Neuronal stem cell (in vitro differentiated cells): Measurements from ENCODE around the gene KRT3.

Source experiments
- DNase-seq: peaks from one replicate; pipeline ENCODE4 v3.0.0-alpha.2; 2013; ENCODE audit warnings: low spot score
- H2AFZ ChIP-seq: one replicate; pipeline ENCODE4 v1.6.1; 2013; ENCODE audit warnings: mild to moderate bottlenecking, low read length, inconsistent platforms
- H2AK5ac ChIP-seq: 2 replicates; pipeline ENCODE4 v1.6.1; 2013; ENCODE audit warnings: low read depth, mild to moderate bottlenecking, inconsistent platforms, low read length, moderate library complexity, mixed read lengths
- H2BK120ac ChIP-seq: 2 replicates; pipeline ENCODE4 v1.6.1; 2013; ENCODE audit warnings: low read depth, mild to moderate bottlenecking, inconsistent platforms, low read length, moderate library complexity, mixed read lengths
- H2BK12ac ChIP-seq: one replicate; pipeline ENCODE4 v1.6.1; 2013; ENCODE audit warnings: low read length, inconsistent platforms
- H2BK15ac ChIP-seq: 2 replicates; pipeline ENCODE4 v1.6.1; 2013; ENCODE audit warnings: mild to moderate bottlenecking, low read length, inconsistent platforms, mixed read lengths
- H2BK5ac ChIP-seq: one replicate; pipeline ENCODE4 v1.6.1; 2013; ENCODE audit warnings: inconsistent platforms, mild to moderate bottlenecking, low read length, moderate library complexity
- H3K14ac ChIP-seq: one replicate; pipeline ENCODE4 v1.6.1; 2013; ENCODE audit warnings: low read length, inconsistent platforms
- H3K18ac ChIP-seq: 2 replicates; pipeline ENCODE4 v1.6.1; 2013; ENCODE audit warnings: low read length, inconsistent platforms
- H3K23ac ChIP-seq: 2 replicates; pipeline ENCODE4 v1.6.1; 2013; ENCODE audit warnings: low read depth, mild to moderate bottlenecking, mixed read lengths, low read length, inconsistent platforms; ENCODE audit not compliant: poor library complexity
- H3K27ac ChIP-seq: replicated peaks from 3 replicates; pipeline ENCODE4 v1.5.1; 2013; ENCODE audit warnings: low read length, inconsistent platforms
- H3K27me3 ChIP-seq, 3 experiments: 2 replicates each; pipeline ENCODE4 v1.6.1; 2013; ENCODE audit warnings: low read length in 3 of 3, mild to moderate bottlenecking in 2 of 3, inconsistent platforms in 1 of 3, low read depth in 1 of 3, mixed read lengths in 1 of 3, moderate library complexity in 1 of 3; ENCODE audit not compliant: control insufficient read depth in 3 of 3, insufficient read depth in 3 of 3
- H3K36me3 ChIP-seq, 2 donors: replicated peaks in 1 of 2; 2 replicates each; pipeline ENCODE4 v1.6.1; 2013; ENCODE audit warnings: low read length in 2 of 2; ENCODE audit not compliant: control insufficient read depth in 2 of 2, insufficient read depth in 2 of 2
- H3K4ac ChIP-seq: 2 replicates; pipeline ENCODE4 v1.6.1; 2013; ENCODE audit warnings: inconsistent platforms, mild to moderate bottlenecking, low read length, moderate library complexity
- H3K4me1 ChIP-seq, 2 donors: 1 replicate in 1 of 2; 2 replicates in 1 of 2; pipeline ENCODE4 v1.6.1; 2013; ENCODE audit warnings: low read length in 2 of 2, low read depth in 1 of 2; ENCODE audit not compliant: control insufficient read depth in 2 of 2, insufficient read depth in 1 of 2
- H3K4me2 ChIP-seq: one replicate; pipeline ENCODE4 v1.6.1; 2013; ENCODE audit warnings: mild to moderate bottlenecking, low read length, inconsistent platforms; ENCODE audit not compliant: insufficient read depth, poor library complexity, severe bottlenecking
- H3K4me3 ChIP-seq, 2 donors: 2 replicates each; pipeline ENCODE4 v1.5.1; 2013; ENCODE audit warnings: low read length in 2 of 2, mild to moderate bottlenecking in 2 of 2, inconsistent platforms in 1 of 2, moderate library complexity in 1 of 2
- H3K79me1 ChIP-seq: one replicate; pipeline ENCODE4 v1.6.1; 2013; ENCODE audit warnings: low read depth, mild to moderate bottlenecking, inconsistent platforms, low read length, moderate library complexity
- H3K9ac ChIP-seq: one replicate; pipeline ENCODE4 v1.6.1; 2013; ENCODE audit warnings: mild to moderate bottlenecking, low read depth, low read length, inconsistent platforms; ENCODE audit not compliant: poor library complexity
- H3K9me3 ChIP-seq, 2 donors: replicated peaks in 1 of 2; 2 replicates each; pipeline versions ENCODE3 to v1.6.1; 2013; ENCODE audit warnings: low read length in 2 of 2, mild to moderate bottlenecking in 2 of 2, inconsistent platforms in 1 of 2, low read depth in 1 of 2, mixed read lengths in 1 of 2, moderate library complexity in 1 of 2; ENCODE audit not compliant: control insufficient read depth in 2 of 2, insufficient read depth in 1 of 2
- H4K8ac ChIP-seq: one replicate; pipeline ENCODE4 v1.6.1; 2013; ENCODE audit warnings: low read depth, mild to moderate bottlenecking, inconsistent platforms, low read length, moderate library complexity
- H4K91ac ChIP-seq: one replicate; pipeline ENCODE4 v1.6.1; 2013; ENCODE audit warnings: low read length, low read depth, mild to moderate bottlenecking, inconsistent platforms; ENCODE audit not compliant: poor library complexity
- WGBS, 2 donors: extraction: QIAGEN DNeasy Blood & Tissue Kit; methylation state at CpG; one replicate each; pipeline ENCODE4 v1.1.7; 2013; ENCODE audit warnings: missing lambda C conversion rate in 2 of 2, mixed read lengths in 1 of 2; ENCODE audit not compliant: insufficient read length in 2 of 2, insufficient replicate concordance in 1 of 2; ENCODE audit errors: extremely low coverage in 2 of 2; 5-methylcytosine and 5-hydroxymethylcytosine counted together

Gene KRT3

DNA sequence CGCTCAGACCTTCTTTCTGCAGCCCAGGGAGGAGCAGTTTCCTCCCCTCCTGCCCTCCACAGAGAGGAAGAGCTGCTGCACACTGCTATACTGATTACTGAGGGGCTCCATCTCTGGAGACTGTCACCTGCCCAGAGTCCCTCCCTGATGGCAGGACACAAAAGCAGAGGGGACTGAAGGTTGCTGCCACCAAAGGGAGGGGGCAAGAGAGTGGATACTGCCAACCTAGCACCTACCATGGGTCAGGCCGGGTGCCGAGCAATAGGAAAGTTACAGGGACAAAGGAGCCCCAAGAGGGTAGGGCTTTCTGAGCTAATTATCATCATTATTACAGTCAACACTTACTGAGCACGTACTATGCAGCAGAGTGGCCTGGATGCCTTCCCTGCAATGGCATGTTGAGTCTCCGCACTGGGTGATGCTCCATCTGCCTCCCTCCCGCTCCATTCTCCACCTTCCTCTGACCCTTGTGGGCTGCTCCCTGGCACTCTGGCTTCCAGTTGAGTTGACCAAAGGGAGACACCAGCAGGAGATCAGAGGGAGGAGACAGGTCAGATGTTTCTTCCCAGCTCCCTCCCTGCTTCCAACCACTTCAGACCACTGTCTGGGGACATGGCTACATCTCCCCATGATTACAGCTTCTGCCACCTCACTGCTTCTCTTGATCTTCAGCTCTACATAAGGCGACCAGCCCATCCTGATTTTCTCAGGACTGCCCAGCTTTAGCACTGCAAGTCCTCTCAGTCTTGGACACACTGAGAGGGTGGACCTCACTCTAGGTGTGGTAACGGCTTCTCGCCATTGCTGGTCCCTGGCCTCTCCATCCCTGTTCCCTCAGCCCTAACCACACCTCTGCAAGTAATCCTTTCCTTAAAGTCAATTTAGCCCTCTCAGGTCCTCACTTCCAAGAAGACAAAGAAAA, 40.8 kb upstream of the KRT3 start:
- peak overlapping the region; percentile 41 for H2AK5ac ChIP-seq

DNA sequence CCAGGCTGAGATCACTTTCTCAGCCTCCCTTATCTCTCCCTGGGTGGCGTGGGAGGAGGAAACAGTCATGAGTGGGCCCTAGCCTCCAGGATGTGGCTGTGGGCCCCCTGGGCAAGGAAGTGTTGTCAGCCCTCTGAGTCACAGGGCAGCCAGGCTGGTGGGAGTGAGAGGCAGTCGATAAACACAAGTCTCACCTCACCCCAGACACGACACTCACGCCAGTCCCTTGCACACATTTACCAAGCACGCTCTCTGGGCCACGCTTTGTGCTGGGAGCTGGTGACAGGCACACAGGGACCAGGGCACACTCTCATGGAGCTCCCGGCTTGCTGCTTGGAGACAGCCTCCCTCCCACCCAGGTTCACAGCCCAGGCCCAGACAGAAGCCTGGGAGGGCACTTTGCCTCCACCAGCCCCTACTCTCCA, 40.1 kb upstream of the KRT3 start:
- Histone ChIP-seq H3K4me2 (no peak overlapping the region), H2BK15ac (no peak overlapping the region), H2BK12ac (no peak overlapping the region), H3K18ac (peak overlapping the region; percentile 54), H3K4me1 (peaks cover 0 to 14% of the 10 kb centered on the region in 2 donors), H3K9me3 (peaks cover 0 to 2% of the 10 kb centered on the region in 2 donors), H3K4ac (no peak overlapping the region), H3K4me3 (no peak overlapping the region), H4K8ac (no peak overlapping the region), H2AK5ac (no peak overlapping the region), H2BK120ac (no peak overlapping the region), H4K91ac (no peak overlapping the region), H3K27ac (no peak overlapping the region), H2BK5ac (no peak overlapping the region), H3K14ac (no peak overlapping the region), H3K36me3 (no peaks in the 10 kb centered on the region), H3K27me3 (peaks cover 0 to 6% (median 0%) of the 10 kb centered on the region in 3 experiments), H3K79me1 (no peaks in the 10 kb centered on the region), H3K23ac (peak overlapping the region; percentile 22), H2AFZ (no peak overlapping the region), H3K9ac (peak overlapping the region; percentile 34)
- no CpG with 5 or more reads among the region's 7 CpGs for WGBS, 2 donors
- no peak for DNase-seq

More for the DNA sequence above, 40.8 kb upstream of the KRT3 start:
- Histone ChIP-seq H4K8ac (no peak overlapping the region), H2BK12ac (no peak overlapping the region), H3K36me3 (no peaks in the 10 kb centered on the region), H3K4me2 (no peak overlapping the region), H3K4me3 (no peak overlapping the region), H3K27me3 (peaks cover 0 to 6% (median 0%) of the 10 kb centered on the region in 3 experiments), H3K23ac (no peak overlapping the region), H3K79me1 (no peaks in the 10 kb centered on the region), H3K27ac (no peak overlapping the region), H3K18ac (peak overlapping the region; percentile 15), H4K91ac (no peak overlapping the region), H3K9me3 (peaks cover 0 to 2% of the 10 kb centered on the region in 2 donors), H3K14ac (peak overlapping the region; percentile 50), H2AFZ (no peak overlapping the region), H3K9ac (no peak overlapping the region), H3K4ac (no peak overlapping the region), H2BK120ac (no peak overlapping the region), H2BK15ac (peak overlapping the region; percentile 46), H3K4me1 (peaks cover 0 to 14% of the 10 kb centered on the region in 2 donors), H2BK5ac (no peak overlapping the region)
- DNase-seq, result no peak
- WGBS, 2 donors, result no CpG with 5 or more reads among the region's 9 CpGs

DNA sequence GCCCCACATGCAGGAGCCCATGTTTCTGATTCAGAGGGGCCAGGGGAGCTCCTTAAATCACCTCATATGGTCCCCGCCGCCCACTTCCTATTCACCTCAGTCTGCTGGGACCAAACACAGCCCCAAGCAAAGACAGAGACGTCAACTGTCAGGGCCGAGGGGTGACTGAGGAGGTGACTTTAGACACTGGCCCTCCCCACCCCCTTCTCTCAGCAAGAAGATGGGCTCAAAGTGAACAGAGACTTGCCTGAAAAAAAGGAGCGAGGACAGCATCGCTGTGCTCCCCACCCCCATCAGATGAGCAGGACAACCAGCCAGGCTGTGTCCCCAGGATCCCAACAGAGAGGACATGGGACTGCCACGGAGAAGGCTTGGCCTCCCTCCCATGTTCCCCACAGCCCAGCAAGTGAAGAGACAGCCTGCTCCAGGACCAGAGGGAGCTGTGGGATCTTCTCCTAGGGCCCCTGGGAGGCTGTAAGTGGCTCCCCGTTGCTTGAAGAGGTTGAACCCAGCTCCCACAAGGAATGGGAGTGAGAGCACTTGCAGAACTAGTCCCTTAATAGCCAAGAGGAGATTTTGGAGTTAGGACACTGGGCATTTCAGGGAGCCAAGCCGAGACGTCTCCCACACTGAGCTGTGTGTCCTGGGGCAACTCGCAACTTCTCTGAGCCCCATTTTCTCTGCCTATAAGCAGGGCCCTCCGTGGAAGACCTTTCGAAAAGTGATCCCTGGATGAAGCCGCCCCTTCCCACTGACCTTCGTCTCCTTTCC, 39.5 kb upstream of the KRT3 start:
- DNase-seq, result no peak
- Histone ChIP-seq H3K27ac (no peak overlapping the region), H3K4ac (no peak overlapping the region), H3K4me2 (no peak overlapping the region), H3K36me3 (no peaks in the 10 kb centered on the region), H4K91ac (no peak overlapping the region), H3K9ac (no peak overlapping the region), H2BK5ac (peak overlapping the region; percentile 7), H3K18ac (peak overlapping the region; percentile 54), H2AK5ac (peak overlapping the region; percentile 6), H3K23ac (no peak overlapping the region), H2BK120ac (no peak overlapping the region), H3K79me1 (no peaks in the 10 kb centered on the region), H3K9me3 (peaks cover 0 to 2% of the 10 kb centered on the region in 2 donors), H3K4me3 (no peak overlapping the region), H2BK15ac (no peak overlapping the region), H2AFZ (no peak overlapping the region), H4K8ac (no peak overlapping the region), H3K4me1 (peaks cover 0 to 14% of the 10 kb centered on the region in 2 donors), H3K27me3 (peaks cover 0 to 6% (median 0%) of the 10 kb centered on the region in 3 experiments), H2BK12ac (no peak overlapping the region), H3K14ac (no peak overlapping the region)
- no CpG with 5 or more reads among the region's 15 CpGs for whole genome bisulfite sequencing, 2 donors

GRCh38 chr12:52834727-52835001, 38.7 kb upstream of the KRT3 start:
- no peaks in the 10 kb centered on the region for H3K79me1 ChIP-seq
- H3K4ac ChIP-seq, result no peak overlapping the region
- H3K18ac ChIP-seq, result no peak overlapping the region
- no peak overlapping the region for H3K14ac ChIP-seq
- peaks cover 0 to under 1% of the 10 kb centered on the region in 2 donors for H3K9me3 ChIP-seq
- H2BK120ac ChIP-seq, result no peak overlapping the region
- H3K23ac ChIP-seq, result no peak overlapping the region
- no peak overlapping the region for H2BK12ac ChIP-seq
- H3K36me3 ChIP-seq, result no peaks in the 10 kb centered on the region
- no peak overlapping the region for H4K8ac ChIP-seq
- H3K4me2 ChIP-seq, result no peak overlapping the region
- H4K91ac ChIP-seq, result no peak overlapping the region
- peaks cover 0 to 12% of the 10 kb centered on the region in 2 donors for H3K4me1 ChIP-seq
- H2BK15ac ChIP-seq, result peak overlapping the region; percentile 72
- no peak overlapping the region for H2AK5ac ChIP-seq
- no peak overlapping the region for H3K27ac ChIP-seq
- H2AFZ ChIP-seq, result no peak overlapping the region
- H2BK5ac ChIP-seq, result peak overlapping the region; percentile 7
- H3K27me3 ChIP-seq, result peaks cover 0 to 6% (median 0%) of the 10 kb centered on the region in 3 experiments
- WGBS, 2 donors, result no CpG with 5 or more reads among the region's 4 CpGs
- no peak overlapping the region for H3K4me3 ChIP-seq
- H3K9ac ChIP-seq, result no peak overlapping the region
- no peak for DNase-seq
